Smooth muscle cell (in vitro differentiated cells): ENCODE data around the gene TRMT13. TPM values are rescaled to one million over a fixed set of nuclear protein-coding genes. Genes with fewer than 3 reads are reported as not detected.

Experiments
- DNase-seq: peaks from one replicate; lab custom pipeline; 2025; ENCODE audit not compliant: unreplicated experiment; lab: John Stamatoyannopoulos, UW
- H2AFZ ChIP-seq: fragments of 200-600 bp; sonication (generic); 2 replicates; pipeline ENCODE4 v1.6.0; 2016; ENCODE audit warnings: antibody characterized with exemption, low read depth, mild to moderate bottlenecking
- H3F3A ChIP-seq: fragments of 200-600 bp; sonication (generic); 2 replicates; pipeline ENCODE4 v1.6.0; 2017; ENCODE audit warnings: antibody characterized with exemption, low read depth
- H3K27ac ChIP-seq: fragments of 200-600 bp; sonication (generic); 2 replicates; pipeline ENCODE4 v1.5.1; 2016; ENCODE audit warnings: low read depth, mild to moderate bottlenecking
- H3K27me3 ChIP-seq: fragments of 200-600 bp; sonication (generic); 2 replicates; pipeline ENCODE4 v1.6.1; 2016; ENCODE audit warnings: low read depth, mild to moderate bottlenecking
- H3K36me3 ChIP-seq: fragments of 200-600 bp; sonication (generic); 2 replicates; pipeline ENCODE4 v1.5.1; 2016; ENCODE audit warnings: low read depth
- H3K4me1 ChIP-seq: fragments of 200-600 bp; sonication (generic); 2 replicates; pipeline ENCODE4 v1.5.1; 2016; ENCODE audit warnings: low read depth
- H3K4me2 ChIP-seq: fragments of 200-600 bp; sonication (generic); 2 replicates; pipeline ENCODE4 v1.6.0; 2016; ENCODE audit warnings: mild to moderate bottlenecking
- H3K4me3 ChIP-seq: fragments of 200-600 bp; sonication (generic); 2 replicates; pipeline ENCODE4 v1.5.1; 2016; ENCODE audit warnings: mild to moderate bottlenecking
- H3K79me2 ChIP-seq: fragments of 200-600 bp; sonication (generic); 2 replicates; pipeline ENCODE4 v1.6.0; 2016; ENCODE audit warnings: low read depth, mild to moderate bottlenecking
- H3K9ac ChIP-seq: fragments of 200-600 bp; sonication (generic); 2 replicates; pipeline ENCODE4 v1.6.0; 2016; ENCODE audit warnings: low read depth
- H3K9me3 ChIP-seq: fragments of 200-600 bp; sonication (generic); replicated peaks from 2 replicates; pipeline ENCODE4 v1.5.1; 2016; ENCODE audit warnings: low read depth
- H4K20me1 ChIP-seq: fragments of 200-600 bp; sonication (generic); 2 replicates; pipeline ENCODE4 v1.6.0; 2016; ENCODE audit warnings: low read depth
- CTCF ChIP-seq: fragments of 200-600 bp; sonication (generic); IDR thresholded peaks from 2 replicates; pipeline ENCODE4 v1.5.1; 2017; ENCODE audit warnings: borderline replicate concordance, mild to moderate bottlenecking, antibody characterized with exemption; ENCODE audit not compliant: insufficient read depth, poor library complexity, severe bottlenecking
- WGBS: methylation state at CpG from one replicate; pipeline ENCODE4 v1.1.7; 2016; ENCODE audit warnings: low lambda C conversion rate; 5-methylcytosine and 5-hydroxymethylcytosine counted together
- polyA plus RNA-seq: library from polyadenylated mRNA; unstranded; fragments of >200 nt; fragmentation: Nextera tagmentation; extraction: Ambion mirVana; gene quantifications from 2 replicates; pipeline ENCODE4 v1.2.1, GENCODE V29; 2016
- total RNA-seq: library from RNA; depleted of rRNA; stranded (reverse); fragments of >200 nt; gene quantifications from 2 replicates; pipeline ENCODE4 v1.2.3, GENCODE V29; 2014

TRMT13 gene
- total and polyA plus RNA-seq, 2 experiments from 2014 or later, result 6.2 to 15.7 TPM

DNA sequence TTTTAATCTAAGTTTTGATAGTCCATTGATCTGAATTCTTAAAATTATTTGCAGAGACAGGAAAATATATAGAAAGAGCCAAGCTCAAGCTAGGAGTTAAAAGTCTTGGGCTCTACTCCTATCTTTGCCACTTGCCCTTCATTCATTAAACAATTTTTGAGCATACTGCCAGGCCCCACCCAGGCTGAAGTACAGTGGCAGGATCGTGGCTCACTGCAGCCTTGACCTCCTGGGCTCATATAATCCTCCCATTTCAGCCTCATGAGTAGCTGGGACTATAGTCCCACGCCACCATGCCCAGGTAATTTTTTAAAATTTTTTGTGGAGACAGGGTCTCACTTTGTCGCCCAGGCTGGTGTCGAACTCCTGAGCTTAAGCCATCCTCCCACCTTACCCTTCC is 8.2 kb downstream of the TRMT13 start:
- H3K4me1 ChIP-seq, result no peaks in the 10 kb centered on the region
- no peaks in the 10 kb centered on the region for H3F3A ChIP-seq
- H4K20me1 ChIP-seq, result no peaks in the 10 kb centered on the region
- H3K9me3 ChIP-seq, result no peaks in the 10 kb centered on the region
- H3K4me3 ChIP-seq, result no peak overlapping the region
- H3K27me3 ChIP-seq, result no peaks in the 10 kb centered on the region
- TF ChIP-seq CTCF, result no peak
- H3K79me2 ChIP-seq, result no peaks in the 10 kb centered on the region
- no peak overlapping the region for H2AFZ ChIP-seq
- no peak overlapping the region for H3K27ac ChIP-seq
- H3K36me3 ChIP-seq, result peaks cover 45% of the 10 kb centered on the region
- 98% methylated on average over 4 of the region's 4 CpGs for WGBS
- no peak overlapping the region for H3K4me2 ChIP-seq
- no peak overlapping the region for H3K9ac ChIP-seq
- DNase-seq, result no peak

GRCh38 chr1:100142343-100142742 is 9.4 kb downstream of the TRMT13 start:
- H3K27me3 ChIP-seq, result no peaks in the 10 kb centered on the region
- no peaks in the 10 kb centered on the region for H3K9me3 ChIP-seq
- peaks cover 45% of the 10 kb centered on the region for H3K36me3 ChIP-seq
- H3K79me2 ChIP-seq, result no peaks in the 10 kb centered on the region
- no peak for DNase-seq
- H3K4me1 ChIP-seq, result no peaks in the 10 kb centered on the region
- no peak for TF ChIP-seq CTCF
- H3F3A ChIP-seq, result no peaks in the 10 kb centered on the region
- no peak overlapping the region for H3K9ac ChIP-seq
- H3K4me3 ChIP-seq, result no peak overlapping the region
- no peak overlapping the region for H3K27ac ChIP-seq
- H2AFZ ChIP-seq, result no peak overlapping the region
- no peak overlapping the region for H3K4me2 ChIP-seq
- 92% methylated on average over 3 of the region's 3 CpGs for WGBS
- H4K20me1 ChIP-seq, result no peaks in the 10 kb centered on the region

DNA sequence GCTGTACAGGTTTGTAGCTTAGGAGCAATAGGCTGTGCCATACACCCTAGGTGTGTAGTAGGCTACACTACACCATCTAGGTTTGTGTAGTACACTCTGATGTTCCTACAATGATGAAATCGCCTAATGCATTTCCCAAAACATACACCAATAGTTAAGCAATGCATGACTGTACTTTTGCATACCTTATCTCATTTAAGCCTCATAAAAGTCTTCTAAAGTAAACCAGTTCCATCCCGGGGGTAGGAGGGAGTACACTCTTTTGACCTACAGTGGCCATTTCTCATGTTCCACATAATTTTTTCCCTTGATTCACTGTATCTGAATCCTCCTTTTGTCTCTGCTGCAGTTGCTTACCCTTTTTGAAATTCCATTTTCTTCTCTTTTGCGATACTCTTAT is 12.2 kb downstream of the TRMT13 start:
- H3K9me3 ChIP-seq, result no peaks in the 10 kb centered on the region
- H2AFZ ChIP-seq, result no peak overlapping the region
- no peak overlapping the region for H3K27ac ChIP-seq
- no peaks in the 10 kb centered on the region for H3K79me2 ChIP-seq
- no peak for TF ChIP-seq CTCF
- no peak for DNase-seq
- 79% methylated on average over 3 of the region's 3 CpGs for WGBS
- no peak overlapping the region for H3K4me3 ChIP-seq
- no peak overlapping the region for H3K4me2 ChIP-seq
- H3K4me1 ChIP-seq, result no peaks in the 10 kb centered on the region
- no peaks in the 10 kb centered on the region for H4K20me1 ChIP-seq
- no peaks in the 10 kb centered on the region for H3K27me3 ChIP-seq
- H3F3A ChIP-seq, result no peaks in the 10 kb centered on the region
- peaks cover 35% of the 10 kb centered on the region for H3K36me3 ChIP-seq
- no peak overlapping the region for H3K9ac ChIP-seq

- Histone ChIP-seq H3K9me3 (no peaks in the 10 kb centered on the region), H3K9ac (no peak overlapping the region), H3K27me3 (no peaks in the 10 kb centered on the region), H4K20me1 (no peaks in the 10 kb centered on the region), H3K36me3 (peaks cover 22% of the 10 kb centered on the region), H3F3A (no peaks in the 10 kb centered on the region), H2AFZ (no peak overlapping the region), H3K4me3 (no peak overlapping the region), H3K27ac (no peak overlapping the region), H3K4me1 (no peaks in the 10 kb centered on the region), H3K79me2 (no peaks in the 10 kb centered on the region), H3K4me2 (no peak overlapping the region)
- no peak for DNase-seq
- TF ChIP-seq CTCF, result no peak
- 100% methylated on average over 1 of the region's 1 CpG for WGBS
Observed at GRCh38 chr1:100146958-100147357, 14.0 kb downstream of the TRMT13 start.
